Endothelial cell of umbilical vein (primary cell): ENCODE measurements around the gene CTNND2.

Experiments used
- JUN ChIP-seq: IDR thresholded peaks from 2 replicates; pipeline ENCODE4 v1.6.1; 2011; ENCODE audit warnings: borderline replicate concordance, low read depth; ENCODE audit not compliant: insufficient read length, insufficient read depth
- MAX ChIP-seq: IDR thresholded peaks from 2 replicates; pipeline ENCODE4 v1.6.1; 2011; ENCODE audit not compliant: insufficient read depth, insufficient read length
- POLR2AphosphoS5 ChIP-seq: IDR thresholded peaks from 2 replicates; pipeline ENCODE4 v1.6.1; 2012; ENCODE audit warnings: low read depth, mild to moderate bottlenecking, control low read depth, low read length, moderate library complexity; ENCODE audit not compliant: insufficient read depth

GRCh38 chr5:11737010-11737409, 167.2 kb downstream of the CTNND2 start:
- TF ChIP-seq MAX (no peak), JUN (no peak), POLR2AphosphoS5 (no peak)
